Fibroblast of gingiva (primary cell): Measurements from ENCODE around the gene PACS1.
"Not testable (repeated sequence)": the region's sequence is repeated elsewhere in the genome, so short reads cannot be mapped to it uniquely, and the experiment has no call there.

Experiments
- DNase-seq: peaks from one replicate; pipeline ENCODE4 v3.0.0-alpha.2; 2011; ENCODE audit warnings: low read depth

Gene PACS1

GRCh38 chr11:66076561-66076960 is 6.5 kb downstream of the PACS1 start:
- no peak for DNase-seq

GRCh38 chr11:66077927-66078326 is 7.9 kb downstream of the PACS1 start:
- DNase-seq: no peak

GRCh38 chr11:66078949-66079348 is 8.9 kb downstream of the PACS1 start:
- DNase-seq: not testable (repeated sequence)

- DNase-seq: peak; percentile 81
These were observed 10.2 kb downstream of the PACS1 start for GRCh38 chr11:66080055-66080817.

- peak; percentile 21 for DNase-seq
These were observed 11.4 kb downstream of the PACS1 start for GRCh38 chr11:66081505-66081904.

GRCh38 chr11:66082946-66083698 is 13.1 kb downstream of the PACS1 start:
- DNase-seq: no peak

GRCh38 chr11:66083767-66084166 is 13.7 kb downstream of the PACS1 start:
- no peak for DNase-seq

GRCh38 chr11:66084821-66085475 is 14.9 kb downstream of the PACS1 start:
- no peak for DNase-seq

GRCh38 chr11:66087148-66087908 is 17.3 kb downstream of the PACS1 start:
- no peak for DNase-seq

GRCh38 chr11:66089067-66089466 is 19.0 kb downstream of the PACS1 start:
- DNase-seq: no peak

GRCh38 chr11:66090288-66090687 is 20.2 kb downstream of the PACS1 start:
- DNase-seq: no peak

- DNase-seq: not testable (repeated sequence)
These were observed 22.1 kb downstream of the PACS1 start for GRCh38 chr11:66092125-66092524.

GRCh38 chr11:66099746-66100145 is 29.7 kb downstream of the PACS1 start:
- not testable (repeated sequence) for DNase-seq

GRCh38 chr11:66100272-66101065 is 30.4 kb downstream of the PACS1 start:
- DNase-seq: no peak

GRCh38 chr11:66101066-66101464 is 31.0 kb downstream of the PACS1 start:
- no peak for DNase-seq

GRCh38 chr11:66104057-66104638 is 34.1 kb downstream of the PACS1 start:
- no peak for DNase-seq

- no peak for DNase-seq
These were observed 36.9 kb downstream of the PACS1 start for GRCh38 chr11:66106786-66107599.

- no peak for DNase-seq
These were observed 37.8 kb downstream of the PACS1 start for GRCh38 chr11:66107600-66108510.

- DNase-seq: no peak
These were observed 39.2 kb downstream of the PACS1 start for GRCh38 chr11:66109294-66109693.
